ENCODE data around the gene EHF. TPM values are rescaled to one million over a fixed set of nuclear protein-coding genes. Genes with fewer than 3 reads are reported as not detected.

Gene EHF
- total RNA-seq, 1 experiment from 2014 or later, result 37.0 TPM

DNA sequence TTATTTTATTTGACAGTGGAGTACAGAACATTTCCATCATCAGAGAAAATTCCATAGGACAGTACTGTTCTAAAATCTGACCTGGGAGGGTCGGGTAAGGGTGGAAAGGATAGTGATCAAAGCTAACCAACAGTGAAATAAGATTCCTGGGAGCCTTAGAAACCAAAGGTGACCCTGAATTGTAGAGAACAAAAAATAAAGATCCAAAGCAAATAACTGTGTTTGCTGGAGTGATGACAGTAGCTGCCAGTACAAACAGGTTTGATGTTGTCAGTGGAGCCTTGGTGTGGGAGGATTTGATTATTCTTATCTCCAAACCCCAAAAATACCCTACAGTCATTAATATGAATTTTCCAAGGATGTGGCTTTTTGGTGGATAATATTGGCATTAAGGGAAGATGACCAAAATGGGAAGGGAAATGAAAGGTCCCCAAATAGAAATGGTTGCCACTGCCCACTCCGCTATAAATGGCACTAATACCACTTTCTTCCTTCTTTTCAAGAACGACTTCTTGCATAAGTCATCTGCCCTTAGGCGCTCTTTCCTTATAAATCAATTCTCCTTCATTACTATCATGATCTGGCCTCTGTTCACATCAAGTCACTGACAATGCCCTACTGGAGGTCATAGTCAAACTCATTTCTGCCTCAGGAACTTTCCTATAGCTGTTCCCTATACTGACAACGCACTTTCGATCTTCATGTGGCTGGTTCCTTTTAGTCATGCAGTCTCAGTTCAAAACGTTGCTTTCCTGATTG, 44.4 kb downstream of the EHF start:
- POLR2A ChIA-PET (ENCODE audit: unreplicated experiment), result no interaction called here

DNA sequence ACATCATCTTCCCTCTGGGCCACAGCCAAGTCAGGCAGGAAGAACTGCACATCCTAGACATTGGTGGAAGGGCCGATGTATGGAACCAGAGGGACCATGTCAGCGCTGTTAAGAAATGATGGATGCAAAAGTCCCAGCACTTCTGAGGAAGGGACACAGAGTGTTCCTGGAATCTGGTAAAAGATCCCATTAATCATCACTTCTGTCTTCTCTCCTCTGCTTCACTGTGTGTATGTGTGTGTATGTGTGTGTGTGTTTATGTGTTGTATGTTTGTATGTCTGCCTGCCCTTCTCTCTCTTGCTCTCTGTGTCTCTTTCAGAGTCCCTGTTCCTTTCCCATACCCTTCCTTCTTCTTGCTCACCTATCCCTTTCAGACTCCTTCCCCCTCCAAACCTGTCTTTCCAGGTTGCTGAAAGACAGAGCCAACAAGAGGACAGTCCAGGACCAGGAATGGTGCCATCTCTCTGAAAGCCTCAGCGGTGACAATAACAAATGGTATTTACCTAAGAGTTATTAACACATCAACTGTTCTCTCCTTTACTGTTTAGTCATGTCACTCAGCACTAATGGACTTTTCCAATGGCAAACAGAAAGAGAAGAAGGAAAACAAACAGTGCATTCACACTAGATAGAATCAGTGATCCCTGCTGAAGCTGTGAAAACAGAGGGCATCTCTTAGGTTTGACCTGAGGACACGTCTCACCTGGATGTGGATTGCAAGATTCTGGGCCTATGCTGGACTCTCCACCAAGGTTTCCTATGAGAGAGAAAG, 47.1 kb downstream of the EHF start:
- no peak overlapping the region for H2AFZ ChIP-seq (ENCODE audit: low read length)
- no peaks in the 10 kb centered on the region for H3F3A ChIP-seq (ENCODE audit: low read length, unreplicated experiment)
- no peaks in the 10 kb centered on the region for H4K20me1 ChIP-seq (ENCODE audit: low read length)
- H3K27me3 ChIP-seq (ENCODE audit: low read length), result no peaks in the 10 kb centered on the region
- H3K9me3 ChIP-seq (ENCODE audit: low read length), result no peaks in the 10 kb centered on the region
- H3K9ac ChIP-seq (ENCODE audit: low read length), result no peak overlapping the region; the same call in 1 of the 2 replicates
- CTCF ChIA-PET, result no interaction called here
- H3K4me1 ChIP-seq (ENCODE audit: insufficient read depth, low read length), result peaks cover 36% of the 10 kb centered on the region
- no peaks in the 10 kb centered on the region for H3K9me2 ChIP-seq (replicated peaks; ENCODE audit: low read length)
- H3K4me2 ChIP-seq (ENCODE audit: low read length), result peak overlapping the region; percentile 38
- no peaks in the 10 kb centered on the region for H3K36me3 ChIP-seq (ENCODE audit: low read depth, low read length)
- ATAC-seq (peak; percentile 87), DNase-seq (peak; percentile 92)
- H3K27ac ChIP-seq (ENCODE audit: low read length), result peak overlapping the region; percentile 76
- BruUV-seq (replicated peaks), result no TSS peak
- intact Hi-C loops (cut with micrococcal nuclease), result no loop called here
- H3K79me2 ChIP-seq (ENCODE audit: low read length), result no peaks in the 10 kb centered on the region
- TF ChIP-seq EZH2 (IDR thresholded peaks at IDR 0.05; ENCODE audit: low read length, unreplicated experiment) (no peak), EZH2phosphoT487 (IDR thresholded peaks at IDR 0.05; ENCODE audit: borderline replicate concordance, low read length) (no peak)
- TF ChIP-seq, protein P1, sequence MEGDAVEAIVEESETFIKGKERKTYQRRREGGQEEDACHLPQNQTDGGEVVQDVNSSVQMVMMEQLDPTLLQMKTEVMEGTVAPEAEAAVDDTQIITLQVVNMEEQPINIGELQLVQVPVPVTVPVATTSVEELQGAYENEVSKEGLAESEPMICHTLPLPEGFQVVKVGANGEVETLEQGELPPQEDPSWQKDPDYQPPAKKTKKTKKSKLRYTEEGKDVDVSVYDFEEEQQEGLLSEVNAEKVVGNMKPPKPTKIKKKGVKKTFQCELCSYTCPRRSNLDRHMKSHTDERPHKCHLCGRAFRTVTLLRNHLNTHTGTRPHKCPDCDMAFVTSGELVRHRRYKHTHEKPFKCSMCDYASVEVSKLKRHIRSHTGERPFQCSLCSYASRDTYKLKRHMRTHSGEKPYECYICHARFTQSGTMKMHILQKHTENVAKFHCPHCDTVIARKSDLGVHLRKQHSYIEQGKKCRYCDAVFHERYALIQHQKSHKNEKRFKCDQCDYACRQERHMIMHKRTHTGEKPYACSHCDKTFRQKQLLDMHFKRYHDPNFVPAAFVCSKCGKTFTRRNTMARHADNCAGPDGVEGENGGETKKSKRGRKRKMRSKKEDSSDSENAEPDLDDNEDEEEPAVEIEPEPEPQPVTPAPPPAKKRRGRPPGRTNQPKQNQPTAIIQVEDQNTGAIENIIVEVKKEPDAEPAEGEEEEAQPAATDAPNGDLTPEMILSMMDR (conservative IDR thresholded peaks at IDR 0.05; ENCODE audit: low read depth, low read length), result no peak
- H3K4me3 ChIP-seq (ENCODE audit: low read length), result no peak overlapping the region
- POLR2A ChIA-PET (ENCODE audit: unreplicated experiment), result no interaction called here

More for the DNA sequence above, 44.4 kb downstream of the EHF start:
- no peak overlapping the region for H3K4me2 ChIP-seq (ENCODE audit: low read length)
- H3K4me1 ChIP-seq (ENCODE audit: insufficient read depth, low read length), result peaks cover 36% of the 10 kb centered on the region
- no peak overlapping the region for H3K4me3 ChIP-seq (ENCODE audit: low read length)
- TF ChIP-seq, protein P1 (conservative IDR thresholded peaks at IDR 0.05; ENCODE audit: low read depth, low read length), result no peak
- no peak for TF ChIP-seq EZH2 (IDR thresholded peaks at IDR 0.05; ENCODE audit: low read length, unreplicated experiment)
- TF ChIP-seq EZH2phosphoT487 (IDR thresholded peaks at IDR 0.05; ENCODE audit: borderline replicate concordance, low read length), result no peak
- no peaks in the 10 kb centered on the region for H3K27me3 ChIP-seq (ENCODE audit: low read length)
- no peaks in the 10 kb centered on the region for H3K9me2 ChIP-seq (replicated peaks; ENCODE audit: low read length)
- no peaks in the 10 kb centered on the region for H3K9me3 ChIP-seq (ENCODE audit: low read length)
- CTCF ChIA-PET, result no interaction called here
- H4K20me1 ChIP-seq (ENCODE audit: low read length), result no peaks in the 10 kb centered on the region
- no TSS peak for BruUV-seq (replicated peaks)
- no peaks in the 10 kb centered on the region for H3F3A ChIP-seq (ENCODE audit: low read length, unreplicated experiment)
- H3K9ac ChIP-seq (ENCODE audit: low read length), result no peak overlapping the region
- H3K79me2 ChIP-seq (ENCODE audit: low read length), result no peaks in the 10 kb centered on the region
- peak overlapping the region; percentile 56 for H3K27ac ChIP-seq (ENCODE audit: low read length)
- DNase-seq (peak; percentile 52), ATAC-seq (peak; percentile 27)
- intact Hi-C loops (cut with micrococcal nuclease), result no loop called here
- H2AFZ ChIP-seq (ENCODE audit: low read length), result no peak overlapping the region
- H3K36me3 ChIP-seq (ENCODE audit: low read depth, low read length), result peaks cover 7% of the 10 kb centered on the region; the same call in 1 of the 2 replicates
